MG63 (cell line): ENCODE measurements around the gene HPGD. TPM values are rescaled to one million over a fixed set of nuclear protein-coding genes. Genes with fewer than 3 reads are reported as not detected.

Experiments
- DNase-seq: peaks from one replicate; pipeline ENCODE4 v3.0.0-alpha.2; 2020
- H3K27me3 ChIP-seq: fragments of 250-450 bp; sonication (Bioruptor Pico); 2 replicates; pipeline ENCODE4 v1.5.1; 2020; ENCODE audit warnings: mild to moderate bottlenecking, moderate library complexity
- H3K36me3 ChIP-seq: fragments of 250-450 bp; sonication (Bioruptor Pico); 2 replicates; pipeline ENCODE4 v1.5.1; 2020; ENCODE audit warnings: mild to moderate bottlenecking, moderate library complexity
- H3K4me3 ChIP-seq: fragments of 250-450 bp; sonication (Bioruptor Pico); 2 replicates; pipeline ENCODE4 v1.5.1; 2020; ENCODE audit warnings: mild to moderate bottlenecking, moderate library complexity
- H3K9me3 ChIP-seq: fragments of 250-450 bp; sonication (Bioruptor Pico); 2 replicates; pipeline ENCODE4 v1.5.1; 2020; ENCODE audit warnings: mild to moderate bottlenecking, moderate library complexity
- total RNA-seq: library from RNA; depleted of rRNA; stranded (reverse); fragments of >200 nt; shearing (Covaris generic); gene quantifications from 2 replicates; pipeline ENCODE4 v1.2.3, GENCODE V29; 2014; ENCODE audit warnings: low replicate concordance

HPGD gene
- total RNA-seq, 1 experiment from 2014 or later = not detected

- Histone ChIP-seq H3K36me3 (no peaks in the 10 kb centered on the region), H3K4me3 (no peak overlapping the region), H3K9me3 (no peaks in the 10 kb centered on the region), H3K27me3 (no peaks in the 10 kb centered on the region)
- DNase-seq = no peak
Measured at GRCh38 chr4:174537634-174538033, 15.3 kb upstream of the HPGD start.

- Histone ChIP-seq H3K36me3 (no peaks in the 10 kb centered on the region), H3K27me3 (no peaks in the 10 kb centered on the region), H3K4me3 (no peak overlapping the region), H3K9me3 (no peaks in the 10 kb centered on the region)
- no peak for DNase-seq
Measured at GRCh38 chr4:174534461-174534860, 12.2 kb upstream of the HPGD start.

GRCh38 chr4:174532445-174532844 is 10.2 kb upstream of the HPGD start:
- Histone ChIP-seq H3K36me3 (no peaks in the 10 kb centered on the region), H3K4me3 (no peak overlapping the region), H3K9me3 (no peaks in the 10 kb centered on the region), H3K27me3 (no peaks in the 10 kb centered on the region)
- no peak for DNase-seq

GRCh38 chr4:174531486-174531885 is 9.2 kb upstream of the HPGD start:
- Histone ChIP-seq H3K36me3 (no peaks in the 10 kb centered on the region), H3K27me3 (no peaks in the 10 kb centered on the region), H3K9me3 (no peaks in the 10 kb centered on the region), H3K4me3 (no peak overlapping the region)
- no peak for DNase-seq

DNA sequence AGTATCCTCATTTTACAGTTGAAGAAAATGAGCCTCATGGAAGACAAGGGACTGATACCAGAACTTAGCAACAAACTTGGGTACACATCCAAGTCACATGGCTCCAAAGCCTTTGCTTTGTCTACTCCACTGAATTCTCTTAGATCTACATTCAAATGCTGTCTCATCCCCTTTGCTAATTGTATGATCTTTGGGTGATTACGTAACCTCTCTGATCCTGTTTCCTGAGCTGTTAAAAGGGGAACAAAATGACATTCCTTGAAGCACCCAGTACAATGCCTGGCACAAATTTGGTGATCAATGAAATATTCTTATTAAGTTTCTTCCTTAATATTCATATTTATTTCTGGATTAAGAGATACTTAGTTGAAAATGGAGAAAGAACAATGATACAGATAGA is 5.9 kb upstream of the HPGD start:
- no peak for DNase-seq
- H3K36me3 ChIP-seq = no peaks in the 10 kb centered on the region
- no peaks in the 10 kb centered on the region for H3K9me3 ChIP-seq
- no peak overlapping the region for H3K4me3 ChIP-seq
- peaks cover 7% of the 10 kb centered on the region for H3K27me3 ChIP-seq

- no peaks in the 10 kb centered on the region for H3K36me3 ChIP-seq
- peaks cover 7% of the 10 kb centered on the region for H3K27me3 ChIP-seq
- no peaks in the 10 kb centered on the region for H3K9me3 ChIP-seq
- H3K4me3 ChIP-seq = no peak overlapping the region
- DNase-seq = no peak
Measured at GRCh38 chr4:174526731-174527130, 4.4 kb upstream of the HPGD start.

DNA sequence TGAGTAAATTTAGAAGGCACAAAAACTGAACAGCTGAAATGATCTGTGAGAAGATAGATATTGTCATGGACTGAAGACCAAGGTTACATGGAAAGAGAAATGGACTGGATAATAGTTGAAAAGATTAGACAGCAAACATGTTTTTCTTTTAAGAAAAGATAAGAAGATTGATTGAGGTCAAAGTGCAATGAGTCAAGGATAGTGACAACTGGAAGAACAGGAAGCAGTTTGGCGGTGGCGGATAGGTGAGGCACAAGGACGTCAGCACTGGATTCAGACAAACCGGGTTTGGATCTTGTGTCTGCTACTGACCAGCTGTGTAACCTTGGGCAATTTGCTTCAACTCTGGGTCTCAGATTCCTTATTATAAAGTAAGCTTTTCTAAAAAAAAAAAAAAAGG is 2.0 kb upstream of the HPGD start:
- Histone ChIP-seq H3K9me3 (no peaks in the 10 kb centered on the region), H3K4me3 (no peak overlapping the region), H3K27me3 (peaks cover 7% of the 10 kb centered on the region), H3K36me3 (no peaks in the 10 kb centered on the region)
- DNase-seq = no peak

DNA sequence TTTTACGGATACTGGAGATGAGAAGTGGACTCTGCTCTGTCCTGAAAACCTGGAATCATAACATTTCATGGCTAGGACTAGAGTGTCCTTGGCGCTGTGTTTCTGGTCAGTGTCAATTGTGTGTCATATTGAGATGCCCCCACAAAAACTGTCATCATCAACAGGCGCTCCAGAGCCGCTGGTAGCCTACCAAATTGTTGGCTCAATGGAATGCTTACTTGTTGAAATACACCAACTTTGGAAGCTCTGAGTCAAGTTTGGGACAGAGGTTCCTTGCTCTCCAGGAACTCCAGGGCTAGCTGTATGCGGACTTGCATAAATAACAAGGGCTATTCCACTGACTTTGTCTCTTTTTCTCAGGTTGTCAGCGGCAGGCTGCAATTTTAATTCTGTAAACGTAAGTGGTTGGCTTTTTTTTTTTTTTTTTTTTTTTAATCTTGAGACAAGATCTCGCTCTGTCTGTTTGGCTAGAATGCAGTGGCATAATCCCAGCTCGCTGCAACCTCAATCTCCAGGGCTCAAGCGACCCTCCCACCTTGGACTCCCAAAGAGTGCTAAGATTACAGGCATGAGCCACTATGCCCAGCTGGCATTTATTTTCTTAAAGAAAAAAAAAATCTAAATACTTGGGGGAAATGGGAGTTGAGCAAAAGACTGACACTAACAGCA is 871 bp upstream of the HPGD start:
- H3K9me3 ChIP-seq = no peaks in the 10 kb centered on the region
- H3K36me3 ChIP-seq = no peaks in the 10 kb centered on the region
- peak; percentile 18 for DNase-seq
- H3K4me3 ChIP-seq = peak overlapping the region; percentile 50
- peaks cover 7% of the 10 kb centered on the region for H3K27me3 ChIP-seq

DNA sequence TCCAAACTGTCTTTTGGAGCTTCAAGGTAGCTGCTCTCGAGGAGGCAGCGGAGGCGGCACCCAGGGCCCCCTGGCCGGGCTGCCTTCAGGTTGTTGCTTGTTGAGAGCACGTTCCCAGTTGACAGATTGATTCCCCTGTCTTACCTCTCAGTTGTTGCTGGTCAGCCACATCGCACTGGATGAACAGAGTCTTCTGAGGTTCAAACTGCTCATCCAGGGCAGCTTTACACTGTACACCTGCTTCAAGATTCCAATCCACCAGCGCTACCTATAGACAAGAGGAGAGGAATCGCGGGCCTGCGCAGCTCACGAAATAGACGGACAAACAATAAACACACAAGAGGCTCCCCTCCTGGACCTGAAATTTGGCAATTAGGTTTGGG is 497 bp downstream of the HPGD start:
- H3K36me3 ChIP-seq = no peaks in the 10 kb centered on the region
- H3K9me3 ChIP-seq = no peaks in the 10 kb centered on the region
- peak overlapping the region; percentile 50 for H3K4me3 ChIP-seq
- DNase-seq = no peak
- H3K27me3 ChIP-seq = peaks cover 7% of the 10 kb centered on the region

DNA sequence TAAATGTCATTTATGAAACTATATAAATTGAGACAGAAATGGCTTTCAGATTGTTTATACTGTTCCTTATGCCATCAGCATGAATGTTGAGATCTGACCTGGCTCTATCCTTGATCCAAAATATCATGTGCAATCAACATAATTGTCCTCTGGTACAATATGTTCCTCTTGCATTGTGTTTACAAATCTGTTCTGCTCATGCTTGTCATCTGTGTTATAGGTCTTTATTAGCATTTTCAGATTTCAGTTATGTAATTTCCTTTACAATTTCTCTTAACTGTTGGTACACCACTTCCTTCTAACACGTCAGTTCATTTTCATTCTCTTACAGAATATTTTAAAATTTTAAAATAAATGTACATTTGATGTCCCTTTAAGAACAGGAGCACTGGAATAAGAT is 1.6 kb downstream of the HPGD start:
- H3K9me3 ChIP-seq = no peaks in the 10 kb centered on the region
- H3K27me3 ChIP-seq = peaks cover 7% of the 10 kb centered on the region
- H3K36me3 ChIP-seq = no peaks in the 10 kb centered on the region
- DNase-seq = no peak
- H3K4me3 ChIP-seq = no peak overlapping the region

- H3K27me3 ChIP-seq = no peaks in the 10 kb centered on the region
- H3K9me3 ChIP-seq = no peaks in the 10 kb centered on the region
- no peak overlapping the region for H3K4me3 ChIP-seq
- no peak for DNase-seq
- no peaks in the 10 kb centered on the region for H3K36me3 ChIP-seq
Measured at GRCh38 chr4:174517502-174518445, 4.5 kb downstream of the HPGD start.

- DNase-seq = no peak
- H3K27me3 ChIP-seq = no peaks in the 10 kb centered on the region
- H3K9me3 ChIP-seq = no peaks in the 10 kb centered on the region
- H3K4me3 ChIP-seq = no peak overlapping the region
- no peaks in the 10 kb centered on the region for H3K36me3 ChIP-seq
Measured at GRCh38 chr4:174516794-174517193, 5.5 kb downstream of the HPGD start.

DNA sequence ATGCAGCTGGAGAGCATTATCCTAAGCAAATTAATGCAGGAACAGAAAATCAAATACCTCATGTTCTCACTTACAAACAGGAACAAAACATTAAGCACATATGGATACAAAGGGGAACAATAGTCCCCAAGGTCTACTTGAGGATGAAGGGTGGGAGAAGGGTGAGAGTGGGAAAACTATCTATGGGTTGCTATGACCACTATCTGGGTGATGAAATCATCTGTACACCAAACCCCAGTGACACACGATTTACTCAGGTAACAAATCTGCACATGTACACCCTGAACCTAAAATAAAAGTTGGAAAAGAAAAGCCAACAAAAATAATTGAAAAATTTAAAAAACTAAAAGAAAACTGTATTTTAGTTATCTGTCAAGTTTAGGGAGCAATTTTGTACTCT is 5.9 kb downstream of the HPGD start:
- Histone ChIP-seq H3K27me3 (no peaks in the 10 kb centered on the region), H3K36me3 (no peaks in the 10 kb centered on the region), H3K9me3 (no peaks in the 10 kb centered on the region), H3K4me3 (no peak overlapping the region)
- no peak for DNase-seq

DNA sequence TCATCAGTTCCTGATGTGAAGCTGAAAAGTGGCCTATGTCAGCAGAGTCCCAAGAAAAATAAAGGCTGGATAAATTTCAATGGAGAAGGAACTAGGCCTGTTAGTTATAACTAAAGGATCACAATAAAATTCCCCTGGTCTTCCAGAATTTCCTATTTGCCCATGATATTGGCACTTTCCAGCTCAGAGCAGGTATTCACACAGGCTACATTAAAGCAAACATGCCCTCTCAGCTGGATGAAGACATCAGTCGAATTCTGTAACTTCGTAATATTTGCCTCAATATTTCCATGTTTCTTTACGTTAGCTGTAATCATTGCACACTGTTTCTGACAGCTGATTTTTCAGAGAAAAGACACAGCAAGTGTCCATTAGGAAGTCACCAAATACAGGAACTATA is 9.5 kb downstream of the HPGD start:
- no peak for DNase-seq
- no peaks in the 10 kb centered on the region for H3K27me3 ChIP-seq
- H3K4me3 ChIP-seq = no peak overlapping the region
- H3K36me3 ChIP-seq = no peaks in the 10 kb centered on the region
- no peaks in the 10 kb centered on the region for H3K9me3 ChIP-seq

- H3K9me3 ChIP-seq = no peaks in the 10 kb centered on the region
- no peaks in the 10 kb centered on the region for H3K36me3 ChIP-seq
- no peaks in the 10 kb centered on the region for H3K27me3 ChIP-seq
- no peak for DNase-seq
- H3K4me3 ChIP-seq = no peak overlapping the region
Measured at GRCh38 chr4:174505892-174506291, 16.4 kb downstream of the HPGD start.

DNA sequence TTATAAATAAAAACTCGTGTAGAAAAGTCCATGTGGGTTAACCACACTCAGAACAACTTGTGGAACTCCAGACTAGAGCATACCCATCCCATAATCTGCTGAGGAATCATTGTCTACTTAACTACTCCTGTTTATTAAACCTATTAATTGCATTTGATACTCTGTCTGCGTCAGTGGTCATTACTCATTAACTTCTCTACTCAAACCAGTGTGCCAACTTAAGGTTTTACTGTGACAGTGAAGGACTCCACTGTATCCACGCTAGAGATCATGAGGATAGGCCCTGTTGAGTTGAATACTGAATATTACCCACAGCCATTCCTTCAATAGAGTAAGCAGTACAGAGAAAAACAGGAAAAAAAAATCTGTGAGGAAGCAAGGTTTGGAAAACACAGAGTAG is 17.3 kb downstream of the HPGD start:
- DNase-seq = no peak
- Histone ChIP-seq H3K4me3 (no peak overlapping the region), H3K27me3 (no peaks in the 10 kb centered on the region), H3K36me3 (no peaks in the 10 kb centered on the region), H3K9me3 (no peaks in the 10 kb centered on the region)

DNA sequence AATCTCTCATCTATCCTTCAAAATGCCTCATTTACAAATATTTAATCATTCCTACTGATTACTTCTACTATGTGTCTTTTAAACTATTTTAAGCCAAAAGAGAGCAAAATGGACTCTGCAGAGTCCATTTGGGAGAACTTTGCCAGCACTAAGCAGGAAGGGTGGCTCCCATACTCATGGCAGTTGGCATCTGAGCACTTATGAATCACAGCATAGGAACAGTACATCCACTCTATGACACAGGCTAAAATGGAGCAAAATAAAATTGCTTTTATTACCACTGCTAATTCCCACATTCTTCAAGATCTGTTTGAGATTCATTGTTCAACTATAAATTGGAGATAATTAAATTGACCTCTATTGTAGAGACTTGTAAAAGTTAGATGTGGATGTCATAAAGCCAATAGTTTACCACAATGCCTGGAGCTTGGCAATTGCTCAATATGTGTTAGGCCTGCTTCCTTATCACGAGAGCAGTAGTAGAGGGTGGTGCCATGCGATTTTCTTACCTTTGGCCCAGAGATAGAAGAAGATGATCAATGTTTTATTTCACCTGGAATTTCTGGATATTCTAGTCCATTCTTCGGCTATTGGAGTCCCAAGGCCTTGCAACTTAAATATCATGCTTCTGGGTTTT is 19.1 kb downstream of the HPGD start:
- Histone ChIP-seq H3K4me3 (no peak overlapping the region), H3K36me3 (no peaks in the 10 kb centered on the region), H3K9me3 (no peaks in the 10 kb centered on the region), H3K27me3 (no peaks in the 10 kb centered on the region)
- DNase-seq = peak; percentile 61
